GM21723 (cell line): ENCODE measurements around the gene UBC.

Source experiments
- ATAC-seq: cut with Tn5 transposase; IDR thresholded peaks from one replicate; pipeline ENCODE4 v1.9.1; 2021; ENCODE audit warnings: mild to moderate bottlenecking, moderate library complexity; ENCODE audit not compliant: unreplicated experiment

UBC gene

DNA sequence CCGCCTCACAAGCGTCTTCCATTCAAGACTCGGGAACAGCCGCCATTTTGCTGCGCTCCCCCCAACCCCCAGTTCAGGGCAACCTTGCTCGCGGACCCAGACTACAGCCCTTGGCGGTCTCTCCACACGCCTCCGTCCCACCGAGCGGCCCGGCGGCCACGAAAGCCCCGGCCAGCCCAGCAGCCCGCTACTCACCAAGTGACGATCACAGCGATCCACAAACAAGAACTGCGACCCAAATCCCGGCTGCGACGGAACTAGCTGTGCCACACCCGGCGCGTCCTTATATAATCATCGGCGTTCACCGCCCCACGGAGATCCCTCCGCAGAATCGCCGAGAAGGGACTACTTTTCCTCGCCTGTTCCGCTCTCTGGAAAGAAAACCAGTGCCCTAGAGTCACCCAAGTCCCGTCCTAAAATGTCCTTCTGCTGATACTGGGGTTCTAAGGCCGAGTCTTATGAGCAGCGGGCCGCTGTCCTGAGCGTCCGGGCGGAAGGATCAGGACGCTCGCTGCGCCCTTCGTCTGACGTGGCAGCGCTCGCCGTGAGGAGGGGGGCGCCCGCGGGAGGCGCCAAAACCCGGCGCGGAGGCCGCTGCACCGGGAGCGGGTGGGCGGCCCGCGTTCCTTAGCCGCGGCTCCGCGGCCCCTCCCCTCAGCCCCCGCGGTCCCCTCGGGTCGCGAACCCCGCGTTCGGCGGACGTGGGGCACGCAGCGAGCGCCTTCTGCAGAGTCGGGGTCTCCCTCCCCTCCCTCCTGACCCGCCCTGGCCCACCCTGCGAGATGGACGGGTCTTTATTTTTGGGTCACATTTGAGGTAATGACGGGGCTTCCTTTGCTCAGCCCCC, at the start of gene UBC:
Gene UBC, minus strand, starts transcription at position 259 of the 847 bp plus-strand sequence. CDS start 879 bp downstream, outside the sequence.
- peak; percentile 17 for ATAC-seq

DNA sequence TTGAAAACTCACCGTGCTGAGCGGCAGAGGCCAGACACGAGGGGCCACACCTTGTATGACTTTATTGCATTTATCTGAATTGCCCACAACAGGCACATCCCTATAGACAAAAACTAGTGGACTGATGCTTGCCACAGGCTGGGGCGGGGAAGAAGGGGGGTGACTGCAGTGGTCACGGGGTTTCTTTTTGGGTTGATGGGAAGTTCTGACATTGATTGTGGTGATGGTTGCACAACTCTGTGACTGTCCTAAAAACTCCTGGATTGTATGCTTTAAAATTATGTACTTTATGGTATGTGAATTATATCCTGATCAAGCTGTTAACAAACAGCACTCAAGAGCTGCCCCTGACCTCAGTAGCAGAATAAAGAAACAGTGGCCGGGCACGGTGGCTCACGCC, 48.8 kb upstream of the UBC start:
- no peak for ATAC-seq

DNA sequence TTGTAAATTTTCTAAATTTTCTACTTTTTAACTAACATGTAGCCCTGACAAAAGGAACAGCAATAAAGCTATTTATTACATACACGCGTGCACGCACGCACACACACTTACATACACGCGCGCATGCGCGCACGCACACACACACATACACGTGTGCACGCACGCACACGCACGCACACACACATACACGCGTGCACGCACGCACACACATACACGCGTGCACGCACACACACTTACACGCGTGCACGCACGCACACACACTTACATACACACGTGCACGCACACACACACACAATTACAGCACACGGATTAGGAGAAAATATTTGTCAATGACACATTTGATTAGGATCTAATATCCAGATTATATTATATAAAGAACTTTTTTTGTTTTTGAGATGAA, 46.6 kb upstream of the UBC start:
- ATAC-seq, result no peak

DNA sequence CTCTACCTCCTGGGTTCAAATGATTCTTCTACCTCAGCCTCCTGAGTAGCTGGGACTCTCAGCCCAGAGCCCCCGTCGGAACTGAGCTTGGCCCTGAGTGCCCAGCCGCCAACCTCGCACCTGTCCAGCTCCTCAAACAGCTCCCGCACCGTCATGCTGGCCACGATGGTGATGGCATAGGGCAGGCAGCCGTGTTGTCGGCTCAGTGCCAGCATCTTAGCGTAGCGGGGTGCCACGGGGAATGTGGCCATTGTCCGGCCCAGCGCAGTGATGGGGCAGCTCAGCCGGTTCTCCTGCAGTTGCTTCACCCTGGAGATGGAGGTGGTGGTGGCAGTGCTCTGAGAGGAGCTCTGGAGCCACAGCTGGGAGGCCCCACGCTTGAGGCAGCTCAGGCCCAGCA, 42.1 kb upstream of the UBC start:
- no peak for ATAC-seq

DNA sequence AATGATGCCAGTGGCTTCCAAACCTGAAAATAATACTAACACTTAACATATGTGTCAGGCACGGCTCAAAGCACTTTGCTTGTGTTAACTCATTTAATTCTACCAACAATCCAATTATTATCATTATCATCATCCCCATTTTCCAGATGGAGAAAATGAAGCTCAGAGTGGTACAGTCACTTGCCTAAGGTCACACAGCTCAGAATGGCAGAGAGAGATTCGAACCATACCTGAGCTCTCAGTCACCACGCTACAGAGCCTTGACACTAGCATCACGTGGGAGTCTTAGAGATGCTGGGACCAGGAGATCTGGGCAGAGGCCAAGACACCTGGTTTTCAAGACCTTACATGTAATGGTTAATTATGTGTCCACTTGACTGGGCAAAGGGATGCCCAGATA, 40.3 kb upstream of the UBC start:
- no peak for ATAC-seq

DNA sequence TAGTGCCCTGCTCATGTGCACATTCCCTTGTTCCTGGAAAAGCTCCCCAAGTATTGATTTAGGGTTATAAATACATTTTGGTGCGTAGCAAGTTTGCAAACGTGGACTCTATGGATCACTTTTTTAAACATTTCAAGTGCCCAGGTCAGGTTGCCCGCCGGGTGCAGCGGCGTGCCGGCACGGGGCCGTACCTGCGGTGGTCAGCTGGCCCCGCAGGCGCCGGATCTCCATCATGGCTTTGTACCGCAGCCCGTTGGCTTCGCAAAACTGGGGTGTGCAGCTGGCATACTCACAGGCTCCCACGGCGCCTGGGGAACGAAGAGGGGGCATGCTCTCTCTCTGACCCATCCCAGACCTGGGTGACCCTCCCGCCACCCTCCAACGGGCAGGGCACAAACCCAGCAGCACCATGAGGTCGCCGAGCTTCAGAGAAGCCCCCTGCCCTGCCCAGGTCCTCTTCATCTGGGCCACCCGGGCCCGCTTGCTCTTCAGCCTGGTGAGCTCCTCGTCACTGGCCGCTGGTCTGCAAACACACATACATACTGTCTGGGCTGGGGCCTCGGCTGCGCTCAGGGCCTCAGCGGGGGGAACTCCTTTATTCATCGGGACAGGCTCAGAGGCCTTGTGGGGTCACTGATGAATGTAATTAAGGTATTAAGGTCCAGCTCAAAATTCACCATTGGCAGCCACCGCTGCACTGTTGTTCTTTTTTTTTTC, 39.4 kb upstream of the UBC start:
- ATAC-seq, result no peak

DNA sequence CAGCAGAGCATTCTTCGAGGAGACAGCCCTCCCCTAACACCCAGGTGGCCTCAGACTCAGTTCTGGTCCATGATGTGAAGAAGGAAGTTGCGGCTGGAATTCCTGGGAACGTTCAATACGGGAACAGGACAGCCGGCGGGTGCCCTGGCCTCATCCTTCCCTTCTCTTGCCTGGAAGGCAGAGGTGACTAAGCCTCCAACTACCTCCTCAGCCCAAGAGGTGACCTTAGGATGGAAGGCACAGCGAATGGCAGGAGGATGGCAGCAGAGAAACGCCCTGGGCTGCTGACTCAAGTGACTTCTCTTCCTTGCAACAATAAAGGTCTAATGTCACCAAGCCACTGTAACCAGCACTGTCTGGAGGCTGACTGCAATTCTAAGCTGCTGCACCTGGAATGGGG, 38.4 kb upstream of the UBC start:
- ATAC-seq, result no peak

DNA sequence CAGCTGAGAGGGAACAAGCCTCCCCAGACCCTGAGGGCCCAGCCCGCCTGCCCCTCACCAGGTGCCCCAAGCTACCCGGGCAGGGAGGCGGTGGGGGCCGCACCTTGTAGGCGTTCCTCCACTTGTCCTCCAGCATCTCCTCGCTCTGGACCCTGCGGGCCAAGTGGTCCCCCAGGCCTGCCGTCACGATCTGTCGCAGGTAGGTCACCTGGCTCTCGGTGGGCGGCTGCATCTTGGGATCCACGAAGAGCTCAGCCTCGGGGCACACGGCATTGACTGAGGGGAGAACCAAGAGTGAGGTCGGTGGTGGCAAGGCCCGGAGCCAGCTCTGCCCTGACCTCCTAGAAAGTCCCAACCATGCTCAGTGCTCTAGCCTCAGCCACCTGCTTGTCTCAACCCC, 37.8 kb upstream of the UBC start:
- ATAC-seq, result no peak

DNA sequence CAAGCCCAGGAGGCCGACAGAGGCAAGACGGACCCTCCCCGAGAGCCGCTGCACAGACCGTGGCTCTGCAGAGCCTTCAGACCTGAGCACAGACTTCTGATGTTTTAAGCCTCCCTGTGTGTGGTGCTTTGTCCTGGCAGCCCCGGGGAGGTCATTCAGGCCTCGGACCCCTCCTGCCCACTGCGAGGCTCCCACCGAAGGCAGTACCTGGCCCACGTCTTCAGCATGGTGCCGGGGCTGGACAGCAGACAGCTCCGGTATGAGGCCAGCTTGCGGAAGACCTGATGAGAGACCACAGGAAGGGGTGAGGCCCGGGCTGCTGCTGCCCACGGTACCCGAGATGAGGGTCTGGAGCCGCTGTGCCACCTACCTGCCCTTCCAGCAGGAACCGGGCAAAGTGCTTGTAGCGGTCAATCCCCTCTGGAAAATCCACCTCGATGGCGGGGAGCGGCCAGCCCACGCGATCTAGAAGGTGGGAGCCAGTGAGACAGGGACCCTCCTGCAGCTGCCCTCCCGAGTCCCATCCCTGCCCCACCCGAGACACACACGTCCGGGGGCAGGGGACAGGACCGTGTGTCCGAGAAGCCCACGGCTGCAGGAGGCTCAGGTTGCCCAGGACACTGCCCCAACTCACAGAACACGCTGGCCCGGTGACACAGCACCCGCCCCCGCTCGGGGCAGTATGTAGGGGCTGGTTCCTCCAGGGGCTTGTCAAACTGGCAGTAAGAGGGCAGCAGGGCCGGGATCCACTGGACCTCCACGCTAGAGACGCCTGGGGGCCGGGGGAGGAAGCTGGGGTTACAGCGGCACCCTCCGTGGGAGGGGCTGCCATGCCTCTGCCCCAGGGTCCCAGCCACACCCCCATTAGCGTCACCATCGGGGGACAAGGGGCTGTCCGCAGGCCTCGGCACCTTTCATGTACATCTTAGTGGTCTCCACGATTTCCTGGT, 35.6 kb upstream of the UBC start:
- no peak for ATAC-seq

DNA sequence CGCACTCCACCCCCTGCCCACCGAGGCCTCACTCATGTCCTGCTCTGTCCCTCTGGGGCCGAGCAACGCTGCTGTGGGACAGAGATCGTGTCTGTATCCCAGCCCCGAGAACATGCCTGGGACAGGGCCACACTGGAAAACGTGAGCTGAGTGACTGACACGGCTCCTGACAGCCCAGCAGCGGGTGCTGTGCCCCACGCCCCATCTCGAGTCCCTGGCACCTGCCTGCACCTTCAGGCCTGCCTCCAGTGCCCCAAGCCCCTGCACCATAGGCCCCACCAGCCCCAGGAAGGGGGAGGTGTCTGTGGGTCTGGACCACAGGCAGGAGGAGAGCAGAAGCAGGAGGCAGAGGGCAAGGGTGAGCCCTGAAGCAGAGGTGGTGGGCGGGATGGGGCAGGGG, 34.6 kb upstream of the UBC start:
- no peak for ATAC-seq

DNA sequence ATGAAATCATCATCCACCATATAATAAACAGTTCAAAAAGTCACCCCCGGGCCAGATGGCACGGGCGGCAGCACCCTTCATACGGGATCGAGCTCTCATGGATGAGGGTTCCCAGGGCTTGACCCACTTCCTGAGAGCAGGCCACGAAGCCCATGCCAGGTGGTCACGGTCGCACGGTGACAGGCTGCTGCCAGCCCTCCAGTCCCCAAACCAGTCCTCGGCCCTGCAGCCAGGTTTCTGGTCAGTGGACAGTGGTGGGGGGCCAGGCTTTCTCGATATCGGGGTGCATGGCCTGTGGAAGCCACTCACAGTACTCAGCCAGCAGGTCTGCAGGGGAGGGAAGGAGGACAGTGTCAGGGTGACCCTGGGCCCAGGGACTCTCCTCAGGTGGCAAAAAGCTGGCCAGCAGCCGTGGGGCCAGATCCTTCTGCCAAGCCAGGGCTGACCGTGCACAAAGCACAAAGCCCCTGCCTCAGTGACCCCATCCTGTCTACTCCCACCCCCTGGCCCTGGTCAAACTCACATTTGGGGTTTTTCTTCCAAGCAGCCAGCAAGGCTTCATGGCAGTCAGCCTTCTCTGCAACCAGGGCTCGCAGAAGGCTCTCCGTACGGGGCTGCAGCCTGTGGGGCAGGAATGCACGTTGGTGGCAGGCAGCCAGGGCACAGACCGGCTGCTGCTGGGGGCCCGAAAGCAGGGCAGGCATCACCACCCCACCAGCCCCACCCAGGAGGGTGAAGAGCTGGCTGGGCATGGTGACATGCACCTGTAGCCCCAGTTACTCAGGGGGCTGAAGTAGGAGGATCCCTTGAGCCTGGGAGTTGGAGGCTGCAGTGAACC, 33.3 kb upstream of the UBC start:
- ATAC-seq, result no peak

DNA sequence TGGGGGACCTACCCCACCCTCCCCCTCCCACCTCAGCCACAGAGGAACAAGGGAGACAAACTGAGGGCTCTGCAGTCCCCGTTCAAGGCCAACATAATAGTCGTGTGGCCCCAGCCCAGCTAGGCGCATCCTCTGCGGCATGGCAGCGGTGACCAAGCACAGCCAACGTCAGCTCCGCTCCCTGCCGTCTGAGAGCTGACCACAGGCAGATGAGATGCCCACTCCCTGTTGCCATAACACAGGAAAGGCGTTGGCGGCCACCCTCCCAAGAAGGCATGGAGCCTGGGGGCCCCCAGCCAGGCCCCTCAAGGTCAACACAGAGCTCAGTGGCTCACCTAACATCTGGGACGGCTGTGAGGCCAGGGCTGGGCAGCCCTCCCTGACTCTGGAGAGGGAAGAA, 32.6 kb upstream of the UBC start:
- ATAC-seq, result no peak

DNA sequence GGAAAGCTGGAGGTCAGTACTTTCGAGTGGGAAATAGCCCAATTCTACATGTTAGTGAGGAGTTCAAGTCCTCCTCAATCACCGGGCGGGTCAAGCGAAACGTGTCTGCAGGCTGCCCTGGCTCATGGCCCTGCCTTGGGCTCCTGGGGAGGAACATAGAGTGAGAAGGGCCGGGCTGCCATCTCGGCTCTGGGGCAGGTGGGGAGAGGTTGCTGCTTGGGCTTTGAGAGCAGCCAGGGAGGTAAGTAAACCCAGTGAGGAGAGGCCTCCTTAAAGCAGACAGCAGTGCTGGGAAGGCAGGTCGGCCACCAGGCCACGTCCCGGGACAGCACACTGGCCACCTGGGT, 32.0 kb upstream of the UBC start:
- ATAC-seq, result no peak

DNA sequence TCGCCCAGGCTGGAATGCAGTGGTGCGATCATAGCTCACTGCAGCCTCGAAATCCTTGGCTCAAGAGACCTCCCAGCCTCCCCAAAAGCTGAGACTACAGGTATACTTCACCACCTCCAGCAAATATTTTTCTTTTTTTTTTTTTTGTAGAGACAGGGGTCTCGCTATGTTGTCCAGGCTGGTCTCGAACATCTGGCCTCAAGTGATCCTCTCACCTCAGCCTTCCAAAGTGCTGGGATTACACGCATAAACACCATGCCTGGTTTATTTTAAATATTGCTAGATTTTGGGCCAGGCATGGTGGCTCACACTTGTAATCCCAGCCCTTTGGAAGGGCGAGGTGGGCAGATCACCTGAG, 26.7 kb upstream of the UBC start:
- no peak for ATAC-seq

DNA sequence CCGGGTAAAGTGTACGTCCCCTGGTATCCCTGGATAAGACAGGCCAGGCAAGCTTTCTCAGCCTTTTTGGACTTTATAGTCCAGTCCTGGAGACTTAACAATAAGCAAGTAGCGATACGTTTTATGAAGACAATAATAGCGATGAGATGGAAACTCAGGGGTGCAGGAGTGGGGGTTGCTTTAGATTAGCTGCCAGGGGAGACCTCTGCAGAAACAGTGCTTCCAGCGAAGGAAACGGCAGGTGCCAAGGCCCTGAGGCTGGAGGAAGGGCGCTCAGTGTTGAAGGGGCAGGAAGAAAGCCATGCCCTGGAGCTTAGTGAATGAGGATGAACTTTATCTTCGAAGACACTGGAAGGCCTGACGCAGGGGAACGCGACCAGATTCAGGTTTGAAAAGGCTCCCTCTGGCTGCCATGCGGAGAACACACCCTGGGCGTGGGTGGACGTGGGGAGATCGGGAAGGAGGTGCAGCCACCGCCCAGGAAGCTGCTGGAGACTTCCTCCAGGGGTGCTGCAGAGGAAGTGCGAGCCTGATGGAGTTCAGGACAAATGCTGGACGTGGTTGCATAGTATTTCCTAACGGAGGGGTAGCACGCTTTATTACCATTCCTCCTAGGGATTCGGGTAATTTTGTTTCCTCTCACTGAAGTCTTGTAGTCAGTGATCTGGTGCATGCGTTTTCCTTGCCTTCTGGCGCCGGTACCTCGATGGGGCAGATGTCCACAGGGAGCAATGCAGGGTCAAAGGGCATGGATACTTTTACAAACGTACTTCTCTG, 26.1 kb upstream of the UBC start:
- ATAC-seq, result peak; percentile 43

DNA sequence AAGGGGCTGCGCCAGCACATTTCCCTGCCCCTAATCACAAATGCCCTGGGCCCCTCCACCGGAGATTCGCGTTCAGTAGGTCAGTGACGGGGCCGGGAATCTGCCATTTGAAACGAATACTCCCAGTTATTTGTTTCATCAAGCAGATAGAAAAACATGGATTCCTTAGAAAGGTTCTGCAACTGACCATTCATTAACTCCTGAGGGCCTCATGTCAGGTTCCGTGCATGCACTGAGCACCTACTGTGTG, 25.6 kb upstream of the UBC start:
- ATAC-seq, result peak; percentile 22

DNA sequence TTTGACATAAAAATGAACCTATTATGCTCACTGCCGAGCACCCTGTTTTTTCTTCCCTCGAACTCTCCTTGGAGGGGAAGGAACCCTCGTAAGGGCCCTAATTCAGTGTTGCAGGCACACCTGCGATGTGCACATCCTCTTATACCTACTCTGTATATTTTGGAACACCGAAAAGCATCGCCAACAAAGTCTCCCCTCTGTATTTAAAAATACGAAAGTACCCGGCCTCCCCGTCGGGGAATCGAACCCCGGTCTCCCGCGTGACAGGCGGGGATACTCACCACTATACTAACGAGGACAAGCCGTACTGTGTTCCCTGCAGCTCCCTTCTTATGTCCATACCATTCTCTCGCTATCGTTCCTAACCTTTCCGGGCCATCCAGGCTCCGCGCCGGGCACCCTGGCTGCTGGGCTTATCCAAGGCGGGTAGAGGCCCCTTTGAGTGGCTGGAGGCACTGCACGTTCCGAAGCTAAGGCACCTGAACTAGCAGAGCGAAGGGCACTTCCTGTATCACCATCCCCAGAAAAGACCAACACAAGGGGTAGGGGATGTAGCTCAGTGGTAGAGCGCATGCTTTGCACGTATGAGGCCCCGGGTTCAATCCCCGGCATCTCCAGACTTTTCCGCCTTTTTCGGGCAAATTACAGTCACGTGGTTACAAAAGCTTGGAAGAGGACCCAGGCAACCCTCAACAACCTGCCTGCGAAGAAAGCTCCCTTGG, 25.1 kb upstream of the UBC start:
- peak; percentile 61 for ATAC-seq

DNA sequence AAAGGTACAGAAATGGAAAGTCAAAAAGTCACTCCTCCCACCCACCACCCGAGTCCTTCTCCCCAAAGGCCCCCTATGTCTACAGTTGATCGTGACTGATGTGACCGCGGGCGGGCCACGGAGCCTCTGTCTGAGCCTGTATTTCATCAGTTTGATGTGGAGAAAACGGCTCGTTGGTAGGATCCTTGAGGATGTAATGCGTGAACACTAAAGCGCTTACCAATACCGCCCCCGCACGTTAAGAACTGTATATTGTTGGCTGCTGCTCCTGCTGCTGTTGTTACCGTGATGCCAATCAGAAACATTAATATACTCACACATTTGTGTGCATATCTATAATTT, 24.6 kb upstream of the UBC start:
- ATAC-seq, result peak; percentile 45

DNA sequence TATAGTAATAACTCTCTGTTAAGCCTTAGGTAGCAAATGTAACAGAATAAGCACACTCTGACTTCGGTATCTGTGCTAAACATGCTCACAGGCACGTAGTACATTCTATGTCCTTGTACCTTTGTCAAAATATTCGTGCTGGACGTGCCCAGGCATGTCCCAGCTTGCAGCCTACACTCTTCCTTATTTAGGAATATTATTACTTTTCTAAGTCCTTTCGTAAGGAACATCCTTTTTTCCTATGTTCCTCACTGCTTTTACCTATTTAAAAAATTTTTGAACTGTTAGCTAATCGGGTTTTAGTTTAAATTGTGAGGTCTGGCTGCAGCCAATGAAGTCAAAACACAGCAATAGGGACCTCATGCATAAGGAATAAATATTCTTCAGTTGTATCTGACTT, 24.1 kb upstream of the UBC start:
- ATAC-seq, result peak; percentile 29

DNA sequence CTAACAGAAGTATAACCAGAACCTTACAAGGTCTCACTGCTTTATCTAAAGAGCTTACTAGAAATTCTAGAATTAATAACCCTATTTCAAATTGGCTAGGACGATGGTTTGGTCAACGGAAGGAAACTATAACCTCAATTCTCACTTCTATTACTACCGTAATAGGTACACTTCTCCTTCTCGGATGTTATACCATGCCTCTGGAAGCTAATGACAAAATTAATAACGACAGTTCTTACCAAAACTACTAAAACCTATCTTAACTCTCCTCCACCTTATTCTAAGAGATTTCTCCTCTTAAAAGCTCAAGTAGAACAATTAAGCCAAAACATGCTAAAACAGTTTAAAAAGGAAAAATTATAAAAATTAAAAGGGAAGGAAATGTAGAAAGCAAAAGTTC, 23.7 kb upstream of the UBC start:
- ATAC-seq, result peak; percentile 30
